ENCODE results near the gene C19orf25. TPM values are rescaled to one million over a fixed set of nuclear protein-coding genes. Genes with fewer than 3 reads are reported as not detected.
A peak's percentile ranks its signal among the peaks of the same experiment; 100 is the strongest.

C19orf25 gene
- total and polyA plus RNA-seq, 9 of the 15 experiments (the other 6 are each of a cell fraction or from before 2014, with no cell fraction given) = 0.79 to 96.0 (median 36.1) TPM

GRCh38 chr19:1478934-1479707 lies at the start of gene C19orf25 (continued):
- TF ChIP-seq TARDBP (IDR thresholded peaks at IDR 0.05) (0 out of 2 replicates have a peak, but pooled peaks have one; percentile 59), FOXK2 (conservative IDR thresholded peaks at IDR 0.05 in 1 of 2, IDR thresholded peaks at IDR 0.05 in 1 of 2; ENCODE audit: low read depth in 2 of 2) (peak; percentile 35 to 80; a peak in 2 of 4 replicates), NFIC (IDR thresholded peaks at IDR 0.05) (peak; percentile 27), POLR2A (conservative IDR thresholded peaks at IDR 0.05) (peak; percentile 95), ZFX (CRISPR knock-in tag; IDR thresholded peaks at IDR 0.05) (peak; percentile 63), HCFC1 (IDR thresholded peaks at IDR 0.05; ENCODE audit: low read depth, low read length) (peak; percentile 48; the same call in 1 of the 2 replicates), MAX (CRISPR knock-in tag; IDR thresholded peaks at IDR 0.05) (peak; percentile 93), NBN (IDR thresholded peaks at IDR 0.05; ENCODE audit: low read depth) (peak; percentile 81; the same call in 1 of the 2 replicates), TCFL5 (CRISPR knock-in tag; conservative IDR thresholded peaks at IDR 0.05) (no peak), RBBP5 (IDR thresholded peaks at IDR 0.05; ENCODE audit: borderline replicate concordance, insufficient read depth, low read length, poor library complexity, severe bottlenecking) (peak; percentile 78), RUNX1 (IDR thresholded peaks at IDR 0.05; ENCODE audit: low read depth) (peak; percentile 57; the same call in 1 of the 2 replicates), PHB (CRISPR knock-in tag; IDR thresholded peaks at IDR 0.05) (0 out of 2 replicates have a peak, but pooled peaks have one; percentile 60), E2F3 (CRISPR knock-in tag; IDR thresholded peaks at IDR 0.05) (0 out of 2 replicates have a peak, but pooled peaks have one; percentile 12), TFAP4 (CRISPR knock-in tag; IDR thresholded peaks at IDR 0.05; ENCODE audit: borderline replicate concordance) (peak; percentile 79; the same call in 1 of the 2 replicates), CREB3 (tag; conservative IDR thresholded peaks at IDR 0.05; ENCODE audit: low read depth) (0 out of 2 replicates have a peak, but pooled peaks have one; percentile 20), VEZF1 (CRISPR knock-in tag; IDR thresholded peaks at IDR 0.05) (peak; percentile 89), ZNF12 (CRISPR knock-in tag; IDR thresholded peaks at IDR 0.05) (peak; percentile 50; the same call in 1 of the 2 replicates)

Data from K562 (cell line).